SH-SY5Y (cell line): ENCODE results near the gene CALHM5.

ENCODE experiments used
- GATA2 ChIP-seq: IDR thresholded peaks from 2 replicates; pipeline ENCODE4 v1.6.1; 2011; ENCODE audit warnings: mild to moderate bottlenecking, low read depth, low read length
- GATA3 ChIP-seq: IDR thresholded peaks from 2 replicates; pipeline ENCODE4 v1.6.1; 2011; ENCODE audit warnings: low read depth, mild to moderate bottlenecking, low read length, moderate library complexity

- TF ChIP-seq GATA2 (no peak), GATA3 (no peak)
Measured at GRCh38 chr6:116550796-116551195, 39.4 kb downstream of the CALHM5 start.
